ENCODE results near the gene MED25. TPM values are rescaled to one million over a fixed set of nuclear protein-coding genes. Genes with fewer than 3 reads are reported as not detected.

The MED25 gene
- polyA plus RNA-seq, result 9.5 and 19.7 TPM in 2 replicates

GRCh38 chr19:49817964-49818648, at the start of gene MED25:
Gene MED25, plus strand, starts transcription at chr19:49818289. Its CDS starts 53 bp downstream, at chr19:49818342.

GRCh38 chr19:49812997-49813861, 4.9 kb upstream of the MED25 start, which contains the start of gene FUZ:
Gene FUZ, minus strand, starts transcription at chr19:49813292. Its CDS starts 186 bp downstream, at chr19:49813106.

DNA sequence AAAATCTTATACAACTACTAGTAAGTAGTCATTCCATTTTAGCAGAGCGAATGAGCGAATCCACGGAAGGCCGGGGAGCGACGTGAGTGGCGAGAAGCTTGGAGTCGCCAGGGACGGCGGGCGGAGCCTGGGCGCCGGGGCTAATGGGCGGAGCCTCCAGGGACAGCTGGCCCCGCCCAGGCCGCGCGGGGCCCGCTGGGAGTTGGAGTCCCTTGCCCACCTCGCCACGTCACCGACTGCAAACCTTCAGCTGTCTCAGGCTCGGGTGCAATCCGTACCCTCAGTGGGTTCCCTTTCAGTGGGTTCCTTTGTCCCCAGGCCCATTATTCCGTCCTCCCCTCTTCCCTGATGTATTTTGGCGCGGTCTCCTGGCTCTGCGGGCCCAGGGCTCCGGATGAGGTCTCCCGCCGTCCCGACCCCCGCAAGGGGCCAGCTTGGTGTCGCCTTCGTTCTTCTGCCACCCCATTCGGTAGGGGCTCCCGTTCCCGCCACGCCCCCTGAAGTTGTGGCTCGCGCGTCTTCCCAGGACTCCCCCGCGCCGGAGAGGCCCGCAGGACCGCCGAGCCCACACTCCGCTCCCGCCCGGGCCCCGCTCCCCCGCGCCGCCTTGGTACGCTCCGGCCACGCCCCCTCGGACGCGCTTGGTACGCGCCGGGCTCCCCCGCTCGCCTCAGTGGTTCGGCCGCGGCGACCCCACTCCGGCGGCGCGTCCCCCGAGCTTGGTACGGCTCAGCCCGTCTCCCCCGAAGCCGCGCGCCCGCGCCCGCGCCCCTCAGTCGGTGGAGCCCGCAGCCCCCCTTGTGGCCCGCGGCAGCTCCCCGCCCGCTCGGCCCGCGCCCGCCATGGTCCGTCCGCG, 32.6 kb downstream of the MED25 start, which contains the start of gene PTOV1:
PTOV1 (plus strand) TSS at position 673 of the 856 bp plus-strand sequence.

DNA sequence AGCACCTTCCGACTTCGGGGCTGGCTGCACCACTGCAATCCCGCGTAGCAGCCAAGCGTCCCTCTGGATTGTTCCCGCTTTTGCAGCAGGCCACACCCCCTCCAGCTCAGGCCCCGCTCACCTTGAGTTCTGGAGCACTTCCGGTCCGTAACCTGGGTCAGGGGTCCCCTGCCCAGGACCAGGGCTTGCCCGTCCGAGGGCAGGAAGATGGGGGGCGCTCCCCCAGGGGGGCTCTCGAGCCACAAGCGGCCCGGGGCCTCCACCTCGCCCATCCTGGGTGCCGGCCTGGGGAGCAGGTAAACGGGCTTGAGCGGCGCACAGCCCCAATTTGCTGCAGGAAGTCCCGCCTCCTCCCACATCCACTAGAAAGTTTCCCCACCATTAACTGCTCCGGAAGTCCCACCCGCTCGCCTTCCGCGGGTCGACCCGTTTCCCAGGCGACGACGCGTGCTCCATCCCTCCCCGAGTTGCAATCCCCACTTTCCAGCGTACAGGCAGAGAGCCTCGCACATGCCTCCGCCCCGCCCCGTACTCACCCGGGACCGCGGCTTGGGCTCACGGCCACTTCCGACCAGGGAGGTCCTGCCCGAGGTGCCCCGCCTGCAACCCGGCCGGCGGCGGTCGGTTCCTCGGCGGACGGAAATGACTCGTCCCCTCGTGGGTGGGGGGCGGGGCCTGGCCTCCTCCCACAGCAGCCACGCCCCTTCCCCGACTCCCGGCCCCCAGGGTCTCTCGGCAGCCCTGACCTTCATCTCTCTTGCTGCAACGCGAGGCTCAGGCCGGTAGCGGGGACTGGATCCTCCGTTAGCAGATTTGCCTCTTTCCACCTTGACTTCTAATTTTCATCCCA, 49.1 kb downstream of the MED25 start, which contains the start of gene PNKP:
PNKP (minus strand) TSS at position 644 of the 850 bp plus-strand sequence; CDS start at position 272, 372 bp downstream.

GRCh38 chr19:49877020-49877878, 59.2 kb downstream of the MED25 start, which contains the start of the genes AKT1S1 and TBC1D17:
Gene AKT1S1, minus strand, starts transcription at chr19:49877355. Its CDS starts 4,060 bp downstream, at chr19:49873295.
Gene TBC1D17, plus strand, starts transcription at chr19:49877702. Its CDS starts 22 bp downstream, at chr19:49877724.

Other genes with a start within 250 kb of the MED25 start
- gene NOSIP, start 237.7 kb upstream of the MED25 start, polyA plus RNA-seq, result 15.2 and 19.1 TPM in 2 replicates
- gene PRRG2, start 237.0 kb upstream of the MED25 start, polyA plus RNA-seq, result 0.17 TPM in 1 of 2 replicates, not detected in the other
- 0.06 and 0.07 TPM in 2 replicates for gene PRR12, start 227.1 kb upstream of the MED25 start, polyA plus RNA-seq
- 2.0 and 3.0 TPM in 2 replicates for gene RRAS, start 178.1 kb upstream of the MED25 start, polyA plus RNA-seq
- gene SCAF1, start 176.1 kb upstream of the MED25 start, polyA plus RNA-seq, result 4.7 and 5.1 TPM in 2 replicates
- 11.7 and 16.8 TPM in 2 replicates for gene IRF3, start 152.4 kb upstream of the MED25 start, polyA plus RNA-seq
- not detected in 2 replicates for gene BCL2L12, start 152.4 kb upstream of the MED25 start, polyA plus RNA-seq
- gene PRMT1, start 141.0 kb upstream of the MED25 start, polyA plus RNA-seq, result 11.1 and 12.9 TPM in 2 replicates
- gene ADM5, start 128.7 kb upstream of the MED25 start, polyA plus RNA-seq, result 0.71 and 1.7 TPM in 2 replicates
- gene CPT1C, start 127.2 kb upstream of the MED25 start, polyA plus RNA-seq, result 90.8 and 125 TPM in 2 replicates
- gene TSKS, start 55.0 kb upstream of the MED25 start, polyA plus RNA-seq, result not detected in 2 replicates
- gene AP2A1, start 51.3 kb upstream of the MED25 start, polyA plus RNA-seq, result 8.3 and 8.6 TPM in 2 replicates
- 4.5 and 6.8 TPM in 2 replicates for gene FUZ, start 5.0 kb upstream of the MED25 start, polyA plus RNA-seq
- gene PTOV1, start 32.9 kb downstream of the MED25 start, polyA plus RNA-seq, result 47.9 and 48.8 TPM in 2 replicates
- gene PNKP, start 49.3 kb downstream of the MED25 start, polyA plus RNA-seq, result 5.1 and 13.1 TPM in 2 replicates
- 1.1 and 1.7 TPM in 2 replicates for gene AKT1S1, start 59.1 kb downstream of the MED25 start, polyA plus RNA-seq
- gene TBC1D17, start 59.4 kb downstream of the MED25 start, polyA plus RNA-seq, result 1.2 and 1.4 TPM in 2 replicates
- gene IL4I1, start 78.6 kb downstream of the MED25 start, polyA plus RNA-seq, result not detected in 2 replicates
- gene ATF5, start 110.9 kb downstream of the MED25 start, polyA plus RNA-seq, result 0.49 and 0.73 TPM in 2 replicates
- gene NUP62, start 111.2 kb downstream of the MED25 start, polyA plus RNA-seq, result 4.9 and 5.0 TPM in 2 replicates
- not detected in 2 replicates for gene SIGLEC11, start 142.9 kb downstream of the MED25 start, polyA plus RNA-seq
- gene VRK3, start 207.1 kb downstream of the MED25 start, polyA plus RNA-seq, result 45.5 and 54.7 TPM in 2 replicates
- gene ZNF473, start 207.7 kb downstream of the MED25 start, polyA plus RNA-seq, result 1.6 and 3.6 TPM in 2 replicates